ENCODE results near the gene TMEM183A. TPM values are rescaled to one million over a fixed set of nuclear protein-coding genes. Genes with fewer than 3 reads are reported as not detected.

Gene TMEM183A
- total and polyA plus RNA-seq, 8 donors, result 33.3 to 177 (median 56.3) TPM

- Histone ChIP-seq H3K27me3 (peaks cover 0 to 42% (median 4%) of the 10 kb centered on the region in 3 donors), H3K4me1 (peaks cover 0 to 6% (median 2%) of the 10 kb centered on the region in 4 donors), H3K4me3 (no peak overlapping the region), H3K9me3 (no peaks in the 10 kb centered on the region), H3K36me3 (no peaks in the 10 kb centered on the region), H3K27ac (no peak overlapping the region)
- TF ChIP-seq CTCF (IDR thresholded peaks at IDR 0.05) (no peak), POLR2A (IDR thresholded peaks at IDR 0.05) (no peak), POLR2AphosphoS5 (IDR thresholded peaks at IDR 0.05) (no peak), EP300 (IDR thresholded peaks at IDR 0.05) (no peak)
- intact Hi-C loops (cut with DNase I; ENCODE audit: low total_unique reads), result no loop called here
- 63 to 84% (median 77%) methylated on average over 4 of the region's 4 CpGs for WGBS, 5 donors
- no peak for DNase-seq
Measured at GRCh38 chr1:203049077-203049476, 41.9 kb downstream of the TMEM183A start.

GRCh38 chr1:203049576-203050180 is 42.5 kb downstream of the TMEM183A start:
- H3K9me3 ChIP-seq, result no peaks in the 10 kb centered on the region
- no peak overlapping the region for H3K27ac ChIP-seq
- H3K36me3 ChIP-seq, result no peaks in the 10 kb centered on the region
- WGBS, 5 donors, result 71 to 83% (median 79%) methylated on average over 12 to 14 of the region's 14 CpGs
- H3K4me1 ChIP-seq, result peaks cover 0 to 6% (median 2%) of the 10 kb centered on the region in 4 donors
- TF ChIP-seq POLR2AphosphoS5 (IDR thresholded peaks at IDR 0.05) (no peak), CTCF (IDR thresholded peaks at IDR 0.05) (no peak), EP300 (IDR thresholded peaks at IDR 0.05) (no peak), POLR2A (IDR thresholded peaks at IDR 0.05) (no peak)
- no peak for DNase-seq
- H3K4me3 ChIP-seq, result no peak overlapping the region
- H3K27me3 ChIP-seq, result peaks cover 0 to 42% (median 4%) of the 10 kb centered on the region in 3 donors
- intact Hi-C loops (cut with DNase I; ENCODE audit: low total_unique reads), result no loop called here

- H3K27me3 ChIP-seq, result peaks cover 0 to 36% (median 4%) of the 10 kb centered on the region in 3 donors
- no peaks in the 10 kb centered on the region for H3K36me3 ChIP-seq
- WGBS, 5 donors, result 77 to 84% (median 82%) methylated on average over 4 of the region's 4 CpGs
- no peak overlapping the region for H3K27ac ChIP-seq
- peaks cover 0 to 6% (median 2%) of the 10 kb centered on the region in 4 donors for H3K4me1 ChIP-seq
- no peaks in the 10 kb centered on the region for H3K9me3 ChIP-seq
- H3K4me3 ChIP-seq, result no peak overlapping the region
- intact Hi-C loops (cut with DNase I; ENCODE audit: low total_unique reads), result no loop called here
- no peak for TF ChIP-seq EP300 (IDR thresholded peaks at IDR 0.05)
- no peak for TF ChIP-seq POLR2A (IDR thresholded peaks at IDR 0.05)
- no peak for TF ChIP-seq CTCF (IDR thresholded peaks at IDR 0.05)
- no peak for TF ChIP-seq POLR2AphosphoS5 (IDR thresholded peaks at IDR 0.05)
- no peak for DNase-seq
Measured at GRCh38 chr1:203050826-203051225, 43.7 kb downstream of the TMEM183A start.

- intact Hi-C loops (cut with DNase I; ENCODE audit: low total_unique reads), result no loop called here
- TF ChIP-seq EP300 (IDR thresholded peaks at IDR 0.05), result no peak
- no peak for TF ChIP-seq POLR2A (IDR thresholded peaks at IDR 0.05)
- TF ChIP-seq CTCF (IDR thresholded peaks at IDR 0.05), result no peak
- no peak for TF ChIP-seq POLR2AphosphoS5 (IDR thresholded peaks at IDR 0.05)
- Histone ChIP-seq H3K9me3 (no peaks in the 10 kb centered on the region), H3K27me3 (peaks cover 0 to 36% (median 4%) of the 10 kb centered on the region in 3 donors), H3K36me3 (no peaks in the 10 kb centered on the region), H3K4me1 (peaks cover 0 to 4% (median 0%) of the 10 kb centered on the region in 4 donors), H3K27ac (no peak overlapping the region), H3K4me3 (no peak overlapping the region)
- 53 to 65% (median 58%) methylated on average over 16 to 20 of the region's 20 CpGs for WGBS, 5 donors
- DNase-seq, result peak in 1 of 2 donors; percentile 55
Measured at GRCh38 chr1:203051841-203052324, 44.7 kb downstream of the TMEM183A start.
